GM12864 (cell line): ENCODE results near the gene RNF126.
"Not testable (repeated sequence)": the region's sequence is repeated elsewhere in the genome, so short reads cannot be mapped to it uniquely, and the experiment has no call there.

Experiments used
- DNase-seq: peaks from one replicate; pipeline ENCODE4 v3.0.0-alpha.2; 2011; ENCODE audit warnings: low read depth
- H3K4me3 ChIP-seq: 2 replicates; pipeline ENCODE4 v1.5.1; 2011; ENCODE audit warnings: mild to moderate bottlenecking, low read depth, low read length, control low read depth
- TF ChIP-seq, protein P1 (sequence below): IDR thresholded peaks from 2 replicates; pipeline ENCODE4 v1.5.1; 2011; ENCODE audit warnings: low read depth, mild to moderate bottlenecking, moderate library complexity, low read length, control low read depth, inconsistent platforms; ENCODE audit errors: missing control alignments

The RNF126 gene

DNA sequence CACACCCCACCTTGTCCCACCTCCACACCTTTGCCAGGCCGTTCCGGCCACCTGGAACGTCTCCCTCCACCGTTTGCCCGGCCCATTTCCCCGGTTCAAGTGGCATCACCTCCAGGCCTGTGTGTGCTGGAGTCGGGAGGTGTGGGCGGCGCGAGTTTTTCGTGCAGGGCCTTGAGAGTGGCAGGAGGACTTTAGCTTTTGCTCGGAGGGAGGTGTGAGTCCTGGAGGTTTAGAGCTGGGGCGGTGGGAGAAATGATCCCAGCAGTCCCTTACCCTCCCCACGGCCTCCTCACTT is 41.4 kb upstream of the RNF126 start:
- no peak overlapping the region for H3K4me3 ChIP-seq
- TF ChIP-seq, protein P1, sequence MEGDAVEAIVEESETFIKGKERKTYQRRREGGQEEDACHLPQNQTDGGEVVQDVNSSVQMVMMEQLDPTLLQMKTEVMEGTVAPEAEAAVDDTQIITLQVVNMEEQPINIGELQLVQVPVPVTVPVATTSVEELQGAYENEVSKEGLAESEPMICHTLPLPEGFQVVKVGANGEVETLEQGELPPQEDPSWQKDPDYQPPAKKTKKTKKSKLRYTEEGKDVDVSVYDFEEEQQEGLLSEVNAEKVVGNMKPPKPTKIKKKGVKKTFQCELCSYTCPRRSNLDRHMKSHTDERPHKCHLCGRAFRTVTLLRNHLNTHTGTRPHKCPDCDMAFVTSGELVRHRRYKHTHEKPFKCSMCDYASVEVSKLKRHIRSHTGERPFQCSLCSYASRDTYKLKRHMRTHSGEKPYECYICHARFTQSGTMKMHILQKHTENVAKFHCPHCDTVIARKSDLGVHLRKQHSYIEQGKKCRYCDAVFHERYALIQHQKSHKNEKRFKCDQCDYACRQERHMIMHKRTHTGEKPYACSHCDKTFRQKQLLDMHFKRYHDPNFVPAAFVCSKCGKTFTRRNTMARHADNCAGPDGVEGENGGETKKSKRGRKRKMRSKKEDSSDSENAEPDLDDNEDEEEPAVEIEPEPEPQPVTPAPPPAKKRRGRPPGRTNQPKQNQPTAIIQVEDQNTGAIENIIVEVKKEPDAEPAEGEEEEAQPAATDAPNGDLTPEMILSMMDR, result no peak
- no peak for DNase-seq

DNA sequence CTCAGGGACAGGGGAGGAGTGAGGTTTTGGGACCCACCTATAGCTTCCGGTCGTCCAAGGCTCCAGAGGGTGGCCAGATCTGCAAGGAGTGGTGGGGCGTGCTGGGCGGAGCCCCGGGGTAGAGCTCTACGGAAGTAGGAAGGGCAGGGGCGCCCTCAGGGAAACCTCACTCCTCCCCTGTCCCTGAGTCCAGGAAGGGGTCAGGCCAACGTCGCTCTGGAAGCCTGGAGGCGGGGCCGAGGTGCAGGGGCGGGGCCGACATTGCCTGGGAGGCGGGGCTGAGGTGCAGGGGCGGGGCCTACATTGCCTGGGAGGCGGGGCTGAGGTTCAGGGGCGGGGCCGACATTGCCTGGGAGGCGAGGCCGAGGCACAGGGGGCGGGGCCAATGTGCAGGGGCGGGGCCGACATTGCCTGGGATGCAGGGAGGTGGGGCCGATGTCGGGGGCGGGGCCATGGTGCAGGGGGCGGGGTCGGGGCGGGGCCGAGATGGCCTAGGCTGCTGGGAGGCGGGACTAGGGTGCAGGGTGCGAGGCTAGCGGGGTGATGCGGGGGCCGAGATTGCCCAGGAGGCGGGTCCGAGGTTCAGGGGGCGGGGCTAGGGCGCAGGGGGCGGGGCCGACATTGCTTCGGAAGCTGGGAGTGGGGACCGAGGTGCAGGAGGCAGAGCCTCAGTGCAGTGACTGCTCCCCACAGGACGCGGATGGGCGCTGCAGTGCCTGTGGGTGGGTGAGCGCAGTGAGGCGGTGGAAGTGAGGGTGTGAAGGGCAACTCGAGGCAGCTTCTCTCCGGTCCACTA is 40.8 kb upstream of the RNF126 start:
- no peak overlapping the region for H3K4me3 ChIP-seq
- TF ChIP-seq, protein P1, result no peak
- no peak for DNase-seq

DNA sequence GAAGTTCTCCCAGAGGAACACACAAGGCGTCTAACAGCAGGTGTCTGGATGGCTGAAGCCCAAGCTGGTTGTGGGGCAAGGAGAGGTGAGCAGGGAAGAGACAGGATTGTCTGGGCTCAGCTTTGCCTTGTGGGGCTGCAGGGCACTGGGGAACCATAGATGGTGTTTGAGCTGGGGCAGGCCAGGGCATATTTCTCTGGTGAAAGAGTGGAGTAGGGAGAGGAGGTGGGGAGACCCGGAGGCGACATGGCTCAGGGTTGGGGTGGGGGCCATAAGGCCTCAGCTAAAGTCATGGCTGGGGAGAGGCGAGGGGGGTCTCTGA is 40.3 kb upstream of the RNF126 start:
- H3K4me3 ChIP-seq, result no peak overlapping the region
- no peak for DNase-seq
- TF ChIP-seq, protein P1, result no peak

DNA sequence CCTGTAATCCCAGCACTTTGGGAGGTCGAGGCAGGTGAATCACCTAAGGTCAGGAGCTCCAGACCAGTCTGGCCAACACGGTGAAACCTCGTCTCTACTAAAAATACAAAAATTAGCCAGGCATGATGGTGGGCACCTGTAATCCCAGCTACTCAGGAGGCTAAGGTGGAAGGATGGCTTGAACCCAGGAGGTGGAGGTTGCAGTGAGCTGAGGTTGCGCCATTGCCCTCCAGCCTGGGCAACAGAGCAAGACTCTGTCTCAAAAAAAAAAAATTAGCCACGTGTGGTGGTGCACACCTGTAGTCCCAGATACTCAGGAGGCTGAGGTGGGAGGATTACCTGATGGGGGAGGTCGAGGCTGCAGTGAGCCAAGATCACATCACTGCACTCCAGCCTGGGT is 39.8 kb upstream of the RNF126 start:
- DNase-seq, H3K4me3 ChIP-seq: not testable (repeated sequence)

DNA sequence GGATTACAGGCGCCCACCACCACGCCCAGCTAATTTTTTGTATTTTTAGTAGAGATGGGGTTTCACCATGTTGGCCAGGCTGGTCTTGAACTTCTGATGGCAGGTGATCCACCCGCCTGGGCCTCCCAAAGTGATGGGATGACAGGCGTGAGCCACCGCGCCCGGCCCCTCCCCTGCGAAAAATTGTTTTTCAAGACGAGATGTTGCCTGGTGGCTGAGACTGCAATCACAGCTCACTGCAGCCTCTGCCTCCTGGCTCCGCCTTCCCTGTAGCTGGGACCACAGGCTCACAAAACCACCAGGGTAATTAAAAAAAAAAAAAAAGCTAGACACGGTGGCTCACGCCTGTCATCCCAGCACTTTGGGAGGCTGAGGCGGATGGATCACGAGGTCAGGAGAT is 36.9 kb upstream of the RNF126 start:
- not testable (repeated sequence) for H3K4me3 ChIP-seq, DNase-seq

DNA sequence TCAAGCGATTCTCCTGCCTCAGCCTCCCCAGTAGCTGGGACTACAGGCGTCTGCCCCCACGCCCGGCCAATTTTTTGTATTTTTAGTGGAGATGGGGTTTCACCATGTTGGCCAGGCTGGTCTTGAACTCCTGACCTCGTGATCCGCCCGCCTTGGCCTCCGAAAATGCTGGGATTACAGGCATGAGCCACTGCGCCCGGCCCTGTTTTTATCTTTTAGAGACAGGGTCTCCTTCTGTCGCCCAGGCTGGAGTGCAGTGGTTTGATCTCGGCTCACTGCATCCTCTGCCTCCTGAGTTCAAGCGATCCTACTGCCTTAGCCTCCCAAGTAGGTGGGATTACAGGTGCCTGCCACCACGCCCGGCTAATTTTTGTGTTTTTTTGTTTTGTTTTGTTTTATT is 35.5 kb upstream of the RNF126 start:
- not testable (repeated sequence) for H3K4me3 ChIP-seq, DNase-seq

DNA sequence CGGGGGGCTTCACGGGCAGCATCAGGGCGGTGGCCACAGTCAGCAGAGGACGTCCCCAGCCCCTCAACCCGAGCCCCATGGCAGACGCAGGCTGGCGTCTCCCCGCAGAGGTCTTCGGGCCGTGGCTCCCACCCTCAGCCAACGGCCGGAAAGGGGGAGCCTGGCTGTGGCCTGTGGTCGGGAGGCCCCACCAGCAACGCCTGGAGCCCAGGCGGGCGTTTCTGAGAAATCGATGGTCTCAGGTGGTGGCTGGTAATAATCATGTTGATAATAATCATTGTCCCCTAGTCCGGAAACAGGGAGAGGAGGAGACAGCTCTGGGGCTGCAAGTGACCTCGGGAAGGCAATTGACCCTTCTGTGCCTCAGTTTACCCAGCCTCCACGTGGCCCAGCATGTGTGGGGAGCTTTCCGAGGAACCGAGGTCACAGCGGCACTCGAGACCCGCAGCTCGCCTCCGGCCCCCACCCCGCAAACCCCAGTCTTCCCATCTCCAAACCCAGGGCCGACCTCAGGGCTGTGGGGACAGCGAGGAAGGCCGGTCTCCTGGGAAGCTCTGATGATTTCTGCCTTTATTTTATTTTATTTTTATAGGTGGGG is 32.4 kb upstream of the RNF126 start, which contains the start of gene PRSS57:
TSS of gene PRSS57 (minus strand) at position 101 of the 598 bp plus-strand sequence. CDS start at position 79, 22 bp downstream.
- DNase-seq, result no peak
- TF ChIP-seq, protein P1, result no peak
- H3K4me3 ChIP-seq, result no peak within 1 kb of the TSS

DNA sequence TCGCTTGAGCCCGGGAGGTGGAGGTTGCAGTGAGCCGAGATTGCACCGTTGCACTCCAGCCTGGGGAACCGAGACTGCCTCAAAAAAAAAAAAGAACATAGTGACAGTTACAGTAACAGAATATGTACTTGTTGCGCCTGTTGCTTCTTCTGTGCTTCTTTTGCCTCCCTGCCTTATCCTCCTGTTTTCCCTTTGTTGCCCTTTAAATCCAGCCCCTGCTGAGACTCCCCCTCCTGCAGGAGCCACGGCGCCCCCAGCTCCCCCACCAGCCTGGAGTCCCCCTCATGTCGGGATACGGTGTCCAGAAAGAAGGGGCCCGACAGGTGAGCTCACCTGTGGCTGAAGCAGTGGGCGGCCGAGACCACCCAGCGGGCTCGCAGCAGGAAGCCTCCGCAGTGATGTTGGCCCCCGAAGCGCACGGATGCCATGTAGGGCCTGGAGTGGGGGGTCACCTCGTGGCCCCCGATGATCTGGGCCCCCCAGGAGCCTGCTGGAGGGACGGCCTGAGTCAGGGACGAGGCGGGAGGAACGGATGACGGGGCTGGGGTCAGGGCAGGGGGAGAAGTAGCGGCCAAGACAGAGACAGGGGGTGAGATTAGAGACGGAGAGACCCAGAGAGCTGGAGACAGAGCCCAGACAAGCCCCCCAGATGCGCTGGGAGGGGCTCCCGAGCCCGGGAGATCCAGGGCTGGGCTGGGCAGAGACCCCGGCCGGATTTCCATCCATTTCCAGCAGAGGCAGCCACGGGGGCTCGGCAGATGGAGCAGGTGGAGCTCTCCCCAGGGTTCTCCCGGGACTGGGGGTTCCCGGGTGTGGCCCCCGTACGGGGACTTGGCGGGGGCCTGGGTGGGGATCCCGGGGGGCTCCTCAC is 31.7 kb upstream of the RNF126 start:
- DNase-seq, result no peak
- TF ChIP-seq, protein P1, result no peak
- no peak overlapping the region for H3K4me3 ChIP-seq
